A673 (cell line): Measurements from ENCODE around the gene ASIC3.

ENCODE experiments used
- EZH2 ChIP-seq: fragments of 200-600 bp; sonication (generic); IDR thresholded peaks from 2 replicates; pipeline ENCODE4 v1.6.1; 2017; ENCODE audit warnings: borderline replicate concordance, low read depth, mild to moderate bottlenecking, mixed read lengths, antibody characterized with exemption, low read length; ENCODE audit not compliant: poor library complexity, severe bottlenecking
- TF ChIP-seq, protein P1 (sequence below): fragments of 300-800, 200-600 bp; sonication (generic); conservative IDR thresholded peaks from 2 replicates; pipeline ENCODE4 v1.5.1; 2017; ENCODE audit warnings: low read depth, mild to moderate bottlenecking, antibody characterized with exemption, low read length, moderate library complexity, mixed read lengths

DNA sequence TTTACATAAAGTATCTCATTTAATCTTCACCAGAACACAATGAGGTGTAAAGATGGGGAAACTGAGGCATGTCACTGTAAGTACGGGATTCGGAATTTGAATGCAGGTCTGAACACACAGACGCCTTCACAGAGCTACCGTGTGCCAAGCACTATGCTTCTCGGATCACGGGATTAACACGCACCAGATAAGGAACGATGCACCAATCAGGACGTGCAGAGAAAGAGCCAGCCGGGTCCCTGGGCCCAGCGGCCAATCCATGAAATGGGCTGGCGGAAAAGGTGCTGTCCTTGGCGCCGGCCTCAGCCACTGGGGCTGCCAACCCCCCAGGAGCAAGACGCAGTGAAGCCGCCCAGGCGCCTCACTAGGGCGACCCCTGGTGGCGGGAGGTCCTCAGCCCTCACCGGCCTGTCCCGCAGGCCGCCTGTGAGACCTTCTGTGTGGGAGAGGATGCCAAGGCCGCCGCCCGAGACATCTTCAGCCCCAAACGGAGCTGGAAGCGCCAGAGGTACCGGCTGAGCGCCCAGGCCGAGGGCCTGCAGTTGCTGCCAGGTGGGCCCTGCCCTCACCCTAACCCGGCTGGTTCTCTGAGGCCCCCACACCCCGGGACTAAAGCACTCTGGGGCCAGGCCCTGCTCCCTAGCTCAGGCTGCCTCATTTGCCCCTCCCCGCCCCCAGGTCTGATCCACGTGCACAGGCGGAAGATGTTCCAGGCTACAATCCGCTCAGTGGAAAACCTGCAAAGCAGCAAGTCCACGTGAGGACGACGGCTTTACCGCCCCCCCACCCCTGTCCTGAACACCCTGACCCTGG is 39.6 kb upstream of the ASIC3 start:
- TF ChIP-seq, protein P1, sequence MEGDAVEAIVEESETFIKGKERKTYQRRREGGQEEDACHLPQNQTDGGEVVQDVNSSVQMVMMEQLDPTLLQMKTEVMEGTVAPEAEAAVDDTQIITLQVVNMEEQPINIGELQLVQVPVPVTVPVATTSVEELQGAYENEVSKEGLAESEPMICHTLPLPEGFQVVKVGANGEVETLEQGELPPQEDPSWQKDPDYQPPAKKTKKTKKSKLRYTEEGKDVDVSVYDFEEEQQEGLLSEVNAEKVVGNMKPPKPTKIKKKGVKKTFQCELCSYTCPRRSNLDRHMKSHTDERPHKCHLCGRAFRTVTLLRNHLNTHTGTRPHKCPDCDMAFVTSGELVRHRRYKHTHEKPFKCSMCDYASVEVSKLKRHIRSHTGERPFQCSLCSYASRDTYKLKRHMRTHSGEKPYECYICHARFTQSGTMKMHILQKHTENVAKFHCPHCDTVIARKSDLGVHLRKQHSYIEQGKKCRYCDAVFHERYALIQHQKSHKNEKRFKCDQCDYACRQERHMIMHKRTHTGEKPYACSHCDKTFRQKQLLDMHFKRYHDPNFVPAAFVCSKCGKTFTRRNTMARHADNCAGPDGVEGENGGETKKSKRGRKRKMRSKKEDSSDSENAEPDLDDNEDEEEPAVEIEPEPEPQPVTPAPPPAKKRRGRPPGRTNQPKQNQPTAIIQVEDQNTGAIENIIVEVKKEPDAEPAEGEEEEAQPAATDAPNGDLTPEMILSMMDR = peak; percentile 89
- no peak for TF ChIP-seq EZH2
